Muscle of back (tissue), 11 donors: ENCODE results near the gene RAP1GAP2. TPM values are rescaled to one million over a fixed set of nuclear protein-coding genes. Genes with fewer than 3 reads are reported as not detected.

Experiments
- DNase-seq, 3 donors: peaks; one replicate each; pipeline versions ENCODE4 v3.0.0 to v3.0.0-alpha.2; 2013
- polyA plus RNA-seq, 10 donors: library from polyadenylated mRNA; unstranded; fragments of 120-200 nt; gene quantifications; one replicate each; pipeline ENCODE4 v1.2.1, GENCODE V29; 2013; ENCODE audit not compliant: insufficient read length in 10 of 10

Gene RAP1GAP2
- polyA plus RNA-seq, 10 donors, result 1.5 to 3.7 (median 2.7) TPM

- no peak for DNase-seq
These were observed 115.0 kb downstream of the RAP1GAP2 start for GRCh38 chr17:2911035-2911754.

DNA sequence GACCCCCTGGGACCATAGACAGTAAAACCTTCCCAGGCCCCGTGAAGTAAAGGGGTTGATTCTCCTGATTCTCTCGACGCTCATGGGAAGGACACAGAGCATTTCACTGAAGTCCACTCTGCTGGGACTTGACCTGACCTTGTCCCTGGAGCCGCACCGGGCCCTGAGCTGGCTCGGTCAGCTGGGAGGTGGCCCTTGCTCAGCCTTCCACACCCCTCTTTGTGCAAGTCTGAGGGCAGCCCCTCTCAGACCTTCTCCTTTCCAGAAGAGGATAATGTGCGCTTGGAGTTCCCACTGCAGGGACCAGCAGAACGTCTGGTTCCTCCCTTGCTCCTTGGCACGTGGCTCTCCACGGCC is 115.5 kb downstream of the RAP1GAP2 start:
- no peak for DNase-seq

DNA sequence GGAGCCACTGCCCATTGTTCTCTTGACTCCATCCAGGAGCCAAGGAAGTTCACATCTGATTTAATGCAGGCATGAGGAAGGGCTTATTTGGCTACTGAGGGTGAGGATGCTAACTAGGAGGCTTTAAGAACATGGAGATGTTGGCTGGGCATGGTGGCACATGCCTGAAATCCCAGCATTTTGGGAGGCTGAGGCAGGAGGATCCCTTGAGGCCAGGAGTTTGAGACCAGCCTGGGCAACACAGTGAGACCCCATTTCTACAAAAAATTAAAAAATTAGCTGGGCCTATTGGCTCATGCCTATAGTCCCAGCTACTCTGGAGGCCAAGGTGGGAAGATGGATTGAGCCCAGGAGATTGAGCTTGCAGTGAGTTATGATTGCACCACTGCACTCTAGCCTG is 116.5 kb downstream of the RAP1GAP2 start:
- DNase-seq, result no peak

DNA sequence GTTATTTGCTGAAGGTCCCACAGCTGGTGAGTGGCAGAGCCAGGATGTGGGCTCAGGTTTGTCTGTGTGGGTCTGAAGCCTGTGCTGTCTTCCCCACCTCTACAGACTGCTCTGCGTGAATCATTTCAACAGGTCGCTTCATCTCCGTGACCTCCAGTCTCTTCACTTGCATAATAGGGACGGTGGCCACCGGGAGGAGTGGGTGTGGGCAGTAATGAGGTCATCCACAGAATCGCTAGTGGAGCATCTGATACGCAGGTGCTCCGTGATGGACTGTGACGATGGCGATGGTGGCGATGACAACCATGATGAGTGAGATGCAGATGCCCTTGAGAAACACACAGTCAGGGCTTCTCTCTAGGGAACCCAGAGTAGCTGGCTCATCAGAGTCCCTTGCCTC is 120.2 kb downstream of the RAP1GAP2 start:
- DNase-seq, result no peak

- no peak for DNase-seq
These were observed 125.2 kb downstream of the RAP1GAP2 start for GRCh38 chr17:2921443-2921842.

- DNase-seq, result peak in 1 of 3 donors; percentile 38
These were observed 128.0 kb downstream of the RAP1GAP2 start for GRCh38 chr17:2924211-2924610.

DNA sequence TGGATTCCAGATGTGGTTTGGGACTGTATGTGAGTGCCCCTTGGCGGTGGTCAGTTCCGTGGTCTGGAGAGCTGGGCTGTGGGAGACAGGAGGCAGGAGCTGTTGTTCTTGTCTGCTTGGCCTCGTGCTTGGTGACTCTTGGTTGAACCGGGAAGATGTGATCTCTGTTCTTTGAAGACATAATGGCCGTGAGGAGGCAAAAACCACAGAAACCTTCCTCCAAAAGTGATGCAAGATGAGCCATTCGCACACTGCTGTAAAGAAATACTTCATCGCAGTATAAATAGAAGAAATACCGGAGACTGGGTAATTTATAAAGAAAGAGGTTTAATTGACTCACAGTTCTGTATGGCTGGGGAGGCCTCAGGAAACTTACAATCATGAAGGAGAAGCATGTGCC is 128.8 kb downstream of the RAP1GAP2 start:
- no peak for DNase-seq

GRCh38 chr17:2926019-2926650 is 129.9 kb downstream of the RAP1GAP2 start:
- no peak for DNase-seq

DNA sequence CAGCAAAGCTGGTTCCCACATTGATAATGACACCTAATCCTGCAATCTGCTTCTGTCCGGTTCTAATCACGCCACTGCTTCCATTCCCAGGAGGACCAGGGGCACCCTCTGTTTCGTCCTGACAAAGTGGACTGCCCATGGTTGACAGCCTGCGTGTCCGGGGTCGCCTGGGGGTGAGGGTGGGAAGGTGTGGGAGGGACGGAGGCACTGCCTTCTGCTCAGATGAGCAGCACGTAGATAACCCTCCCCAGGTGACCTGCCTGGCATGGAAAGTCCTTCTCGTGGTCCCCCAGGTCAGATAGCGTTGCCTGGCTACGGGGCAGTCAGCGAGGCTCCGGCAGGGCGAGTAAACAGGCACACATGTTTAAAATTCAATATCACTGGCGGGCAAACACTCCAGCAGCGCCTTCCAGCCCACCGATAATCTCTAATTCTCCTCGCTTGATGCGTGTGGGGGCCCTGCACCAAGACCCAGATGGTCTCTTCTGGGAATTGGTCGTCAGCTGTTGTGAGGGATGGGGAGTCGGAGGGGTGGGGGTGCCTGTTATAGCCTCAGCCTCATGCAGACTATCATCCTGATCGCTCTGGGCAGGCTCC is 132.2 kb downstream of the RAP1GAP2 start:
- DNase-seq, result no peak

DNA sequence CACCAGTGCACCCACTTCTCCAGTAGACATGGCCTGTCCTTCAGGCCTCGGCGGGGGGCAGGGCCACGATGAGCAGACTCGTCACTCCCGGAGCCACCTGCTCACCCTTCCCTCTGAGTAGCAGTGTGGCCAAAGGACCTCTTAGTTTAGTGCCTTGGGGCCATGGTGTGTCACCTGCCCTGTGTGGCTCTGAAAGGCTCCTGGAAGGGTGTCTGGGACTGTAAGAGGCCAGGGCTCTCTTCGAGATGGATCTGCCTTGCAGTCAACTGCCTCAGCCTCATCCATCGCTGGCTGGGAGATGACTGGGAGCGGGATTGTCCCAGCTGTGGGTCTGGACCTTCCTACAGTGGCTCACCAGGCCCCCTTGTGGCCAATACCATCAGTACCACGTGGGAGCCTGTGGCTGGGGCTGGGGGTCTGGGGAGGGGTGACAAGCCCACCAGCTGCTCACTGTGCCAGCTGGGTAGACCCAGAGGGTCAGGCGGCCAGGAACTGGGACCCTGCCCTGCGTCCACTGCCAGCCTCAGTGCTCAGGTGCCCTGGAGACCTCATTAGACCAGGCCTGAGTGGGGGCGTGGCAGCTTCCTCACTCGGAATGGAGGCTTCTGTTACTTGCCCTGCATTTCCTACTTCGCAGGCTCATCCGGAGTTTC is 133.8 kb downstream of the RAP1GAP2 start:
- DNase-seq, result no peak

DNA sequence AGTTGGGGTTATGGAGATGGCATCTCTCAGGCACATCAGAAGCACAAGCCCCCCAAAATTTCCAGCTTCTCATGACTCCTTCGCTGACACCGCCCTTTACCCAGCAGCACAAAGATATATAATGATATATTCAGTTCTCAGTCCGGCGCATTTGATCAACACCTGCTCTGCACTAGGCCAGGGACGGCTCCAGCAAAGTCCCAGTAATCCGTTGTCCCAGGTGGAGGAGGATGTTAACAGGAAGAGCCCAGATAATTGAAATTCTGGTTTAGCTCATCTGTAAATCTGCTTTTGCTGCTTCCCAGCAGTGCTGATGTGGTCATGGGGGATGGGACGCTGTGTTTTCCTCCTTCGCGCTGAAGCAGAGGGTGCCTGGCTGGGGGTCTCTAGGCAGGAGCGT is 135.6 kb downstream of the RAP1GAP2 start:
- no peak for DNase-seq

GRCh38 chr17:2932946-2933345 is 136.7 kb downstream of the RAP1GAP2 start:
- no peak for DNase-seq

- peak in 1 of 3 donors; percentile 22 for DNase-seq
These were observed 137.4 kb downstream of the RAP1GAP2 start for GRCh38 chr17:2933606-2934005.

DNA sequence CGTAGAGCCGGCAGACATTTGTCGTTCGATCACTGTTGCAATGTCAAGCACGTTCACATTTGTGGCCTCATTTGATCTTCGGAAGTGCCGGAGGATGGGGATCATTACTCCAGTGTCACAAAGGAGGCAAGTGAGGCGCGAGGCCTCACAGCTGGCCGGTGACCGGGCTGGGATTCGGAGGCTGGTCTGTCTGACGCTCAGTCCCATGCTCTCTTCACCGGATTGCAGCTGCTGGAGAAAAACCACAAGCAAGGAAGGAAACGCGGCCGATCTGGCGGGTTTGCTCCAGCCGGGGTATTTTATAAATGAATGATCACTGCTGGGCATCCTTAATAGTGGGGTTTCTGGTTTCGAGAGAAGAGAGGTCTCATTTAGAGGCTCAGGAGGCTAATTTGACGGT is 139.4 kb downstream of the RAP1GAP2 start:
- no peak for DNase-seq

GRCh38 chr17:2936351-2936750 is 140.1 kb downstream of the RAP1GAP2 start:
- no peak for DNase-seq

- no peak for DNase-seq
These were observed 140.6 kb downstream of the RAP1GAP2 start for GRCh38 chr17:2936771-2937321.

DNA sequence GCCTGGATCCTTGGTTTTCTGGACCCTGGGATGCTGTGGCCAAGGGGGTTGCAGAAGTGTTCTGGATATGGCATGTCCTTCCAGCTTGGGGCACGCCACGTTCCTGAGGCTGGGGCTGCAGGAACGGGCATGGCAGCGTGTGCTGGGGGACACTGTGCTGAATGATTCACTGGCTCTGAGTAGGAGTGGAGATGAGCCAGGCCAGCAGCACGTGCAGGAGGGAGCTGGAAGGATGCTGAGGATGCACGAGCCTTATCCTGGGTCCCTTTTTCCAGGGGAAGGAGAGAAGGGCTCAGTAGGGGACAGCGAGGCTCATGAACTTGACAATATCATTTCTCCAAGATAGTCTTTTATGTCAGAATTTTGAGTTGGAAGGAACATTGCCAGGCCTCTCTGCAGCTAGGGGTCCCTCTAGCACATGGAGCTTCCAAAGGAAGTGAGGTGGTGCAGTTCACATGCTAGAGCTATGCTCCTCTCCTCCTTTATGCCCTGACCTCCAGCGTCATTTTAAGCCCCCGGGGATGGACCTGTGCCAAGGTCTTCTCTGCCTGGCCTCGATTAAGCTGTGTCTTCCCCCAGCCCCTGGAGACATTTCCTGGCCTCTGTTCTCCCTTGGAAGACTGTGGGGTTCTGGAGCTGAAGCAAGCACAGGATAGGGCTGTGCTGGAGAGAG is 141.2 kb downstream of the RAP1GAP2 start:
- DNase-seq, result peak in 1 of 3 donors; percentile 43

GRCh38 chr17:2939714-2940351 is 143.6 kb downstream of the RAP1GAP2 start:
- peak in 1 of 3 donors; percentile 34 for DNase-seq

DNA sequence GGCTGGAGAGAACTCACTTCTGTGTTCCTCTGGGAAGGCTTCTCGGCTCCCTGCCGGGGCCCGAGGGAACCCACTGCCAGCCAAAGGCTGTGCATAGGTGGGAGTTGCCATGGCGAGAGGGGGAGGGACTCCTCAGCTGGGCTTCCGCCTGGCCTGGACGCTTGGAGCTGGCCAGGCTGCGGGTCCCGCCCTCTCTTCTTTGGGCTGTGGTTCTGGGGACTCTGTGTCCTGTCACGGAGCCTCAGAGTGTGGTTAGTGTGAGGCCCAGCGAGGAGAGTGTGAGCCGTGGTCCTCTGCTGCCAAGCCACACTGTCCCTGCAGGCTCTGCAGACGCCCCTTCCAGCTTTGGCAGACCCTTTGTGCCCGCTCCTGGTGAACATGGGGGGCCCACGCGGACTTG is 144.1 kb downstream of the RAP1GAP2 start:
- DNase-seq, result peak in 1 of 3 donors; percentile 53

- DNase-seq, result no peak
These were observed 147.7 kb downstream of the RAP1GAP2 start for GRCh38 chr17:2943981-2944380.

DNA sequence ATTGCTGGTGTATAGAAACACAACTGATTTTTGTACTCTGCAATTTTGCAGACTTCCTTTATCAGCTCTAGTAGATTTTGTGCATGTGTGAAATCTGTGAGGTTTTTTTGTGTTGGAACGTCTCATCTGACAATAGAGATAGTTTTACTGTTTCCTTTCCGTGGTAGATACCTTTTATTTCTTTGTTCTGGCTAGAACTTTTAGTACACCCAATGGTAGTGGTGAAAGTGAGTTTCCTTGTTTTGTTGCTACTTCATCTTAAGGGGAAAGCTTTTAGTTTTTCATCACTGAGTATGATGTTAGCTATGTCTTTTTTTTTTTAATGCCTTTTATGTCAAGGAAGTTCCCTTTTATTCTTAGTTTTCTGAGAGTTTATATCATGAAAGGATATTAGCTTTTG is 149.1 kb downstream of the RAP1GAP2 start:
- no peak for DNase-seq
